Tibial artery (tissue), 4 donors: Measurements from ENCODE around the gene TMEM259.

Experiments used
- DNase-seq, 2 donors: peaks; one replicate each; pipeline ENCODE4 v3.0.0-alpha.2; 2019
- H3K27ac ChIP-seq, 2 donors: fragments of 200-600 bp; sonication (generic) in 1 of 2; 1 replicate in 1 of 2; 2 replicates in 1 of 2; pipeline ENCODE4 v1.5.1; 2018 to 2019; ENCODE audit warnings: mild to moderate bottlenecking in 1 of 2
- H3K27me3 ChIP-seq, 2 donors: fragments of 200-600 bp; sonication (generic) in 1 of 2; one replicate each; pipeline versions ENCODE4 v1.5.1 to v1.6.0; 2016 to 2019
- H3K36me3 ChIP-seq, 3 donors: fragments of 200-600 bp; sonication (generic) in 2 of 3; one replicate each; pipeline ENCODE4 v1.5.1; 2016 to 2019; ENCODE audit warnings: mild to moderate bottlenecking in 2 of 3
- H3K4me1 ChIP-seq, 4 donors: fragments of 200-600 bp; sonication (generic) in 2 of 4; 1 replicate in 3 of 4; 2 replicates in 1 of 4; pipeline ENCODE4 v1.5.1; 2016 to 2019
- H3K4me3 ChIP-seq, 2 donors: fragments of 200-600 bp; sonication (generic) in 1 of 2; 1 replicate in 1 of 2; 2 replicates in 1 of 2; pipeline ENCODE4 v1.5.1; 2018 to 2019; ENCODE audit warnings: mild to moderate bottlenecking in 2 of 2
- H3K9me3 ChIP-seq, 3 donors: fragments of 200-600 bp; sonication (generic) in 1 of 3; one replicate each; pipeline ENCODE4 v1.5.1; 2016 to 2019
- intact Hi-C: fragments of 100-400 bp; cut with DNase I; formaldehyde crosslinking; loops from one replicate; pipeline ENCODE4 v1.15.0; 2023; ENCODE audit warnings: low total_unique reads
- TF ChIP-seq, protein P1 (sequence below), 2 experiments: fragments of 200-600 bp in 1 of 2; fragments of 450-650 bp in 1 of 2; IDR thresholded peaks; one replicate each; pipeline ENCODE4 v1.5.1; 2017 to 2019; ENCODE audit warnings: antibody characterized with exemption in 2 of 2, mild to moderate bottlenecking in 1 of 2, moderate library complexity in 1 of 2

The TMEM259 gene

GRCh38 chr19:998064-998463 is 22.9 kb downstream of the TMEM259 start:
- intact Hi-C loops, result no loop called here
- DNase-seq, result no peak
- peaks cover 0 to 31% (median 16%) of the 10 kb centered on the region in 4 donors for H3K4me1 ChIP-seq
- TF ChIP-seq, protein P1, sequence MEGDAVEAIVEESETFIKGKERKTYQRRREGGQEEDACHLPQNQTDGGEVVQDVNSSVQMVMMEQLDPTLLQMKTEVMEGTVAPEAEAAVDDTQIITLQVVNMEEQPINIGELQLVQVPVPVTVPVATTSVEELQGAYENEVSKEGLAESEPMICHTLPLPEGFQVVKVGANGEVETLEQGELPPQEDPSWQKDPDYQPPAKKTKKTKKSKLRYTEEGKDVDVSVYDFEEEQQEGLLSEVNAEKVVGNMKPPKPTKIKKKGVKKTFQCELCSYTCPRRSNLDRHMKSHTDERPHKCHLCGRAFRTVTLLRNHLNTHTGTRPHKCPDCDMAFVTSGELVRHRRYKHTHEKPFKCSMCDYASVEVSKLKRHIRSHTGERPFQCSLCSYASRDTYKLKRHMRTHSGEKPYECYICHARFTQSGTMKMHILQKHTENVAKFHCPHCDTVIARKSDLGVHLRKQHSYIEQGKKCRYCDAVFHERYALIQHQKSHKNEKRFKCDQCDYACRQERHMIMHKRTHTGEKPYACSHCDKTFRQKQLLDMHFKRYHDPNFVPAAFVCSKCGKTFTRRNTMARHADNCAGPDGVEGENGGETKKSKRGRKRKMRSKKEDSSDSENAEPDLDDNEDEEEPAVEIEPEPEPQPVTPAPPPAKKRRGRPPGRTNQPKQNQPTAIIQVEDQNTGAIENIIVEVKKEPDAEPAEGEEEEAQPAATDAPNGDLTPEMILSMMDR (IDR thresholded peaks at IDR 0.05), result no peak
- H3K4me3 ChIP-seq, result no peak overlapping the region
- H3K27me3 ChIP-seq, result peaks cover 0 to 95% of the 10 kb centered on the region in 2 donors
- H3K27ac ChIP-seq, result no peak overlapping the region
- H3K36me3 ChIP-seq, result peaks cover 10 to 24% (median 18%) of the 10 kb centered on the region in 3 donors
- no peaks in the 10 kb centered on the region for H3K9me3 ChIP-seq

DNA sequence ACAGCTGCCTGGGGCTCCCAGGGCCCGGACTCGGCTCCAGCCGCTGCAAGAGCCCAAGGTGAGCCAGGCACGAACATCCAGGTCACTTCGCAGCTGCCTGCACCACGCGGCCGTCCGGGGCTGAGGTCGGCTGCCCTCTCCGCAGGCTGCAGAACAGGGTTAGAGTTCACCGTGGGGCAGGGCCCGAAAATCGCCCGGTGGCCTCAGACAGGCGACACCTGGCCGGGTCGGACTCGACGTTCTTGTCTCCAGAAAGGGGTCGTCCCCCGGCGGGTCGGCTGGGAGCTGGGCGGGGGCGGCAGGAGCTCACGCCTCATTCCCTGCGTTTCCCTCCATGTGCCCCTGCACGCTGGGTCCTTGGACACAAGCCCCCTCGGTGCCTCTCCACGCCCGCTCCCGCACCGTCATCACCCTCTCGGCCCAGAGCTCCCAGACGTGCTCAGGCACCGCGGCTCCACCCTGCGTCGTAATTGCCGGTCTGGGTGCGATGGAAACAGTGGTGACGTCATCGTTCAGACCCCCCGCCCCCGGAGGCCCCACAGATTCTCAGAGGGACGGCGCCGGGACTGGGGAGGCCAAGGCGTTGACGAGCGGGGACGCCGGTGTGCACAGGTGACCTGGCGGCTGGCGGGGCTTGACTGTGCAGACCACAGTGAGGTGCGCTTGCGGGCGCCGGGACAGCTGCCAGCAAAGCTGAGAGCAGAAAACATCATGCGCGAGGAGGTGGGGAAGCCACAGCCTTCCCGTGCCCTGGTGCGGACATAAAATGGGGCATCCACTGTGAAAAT is 24.7 kb downstream of the TMEM259 start:
- no peak for DNase-seq
- Histone ChIP-seq H3K4me1 (peaks cover 0 to 25% (median 15%) of the 10 kb centered on the region in 4 donors), H3K4me3 (no peak overlapping the region), H3K27ac (no peak overlapping the region), H3K36me3 (peaks cover 23 to 40% (median 31%) of the 10 kb centered on the region in 3 donors), H3K9me3 (no peaks in the 10 kb centered on the region), H3K27me3 (peaks cover 0 to 88% of the 10 kb centered on the region in 2 donors)
- TF ChIP-seq, protein P1 (IDR thresholded peaks at IDR 0.05), result no peak
- intact Hi-C loops, result no loop called here

- Histone ChIP-seq H3K27me3 (peaks cover 0 to 80% of the 10 kb centered on the region in 2 donors), H3K27ac (no peak overlapping the region), H3K36me3 (peaks cover 30 to 50% (median 37%) of the 10 kb centered on the region in 3 donors), H3K9me3 (no peaks in the 10 kb centered on the region), H3K4me3 (no peak overlapping the region), H3K4me1 (peaks cover 0 to 15% (median 8%) of the 10 kb centered on the region in 4 donors)
- DNase-seq, result no peak
- intact Hi-C loops, result no loop called here
- TF ChIP-seq, protein P1 (IDR thresholded peaks at IDR 0.05), result no peak
Observed at GRCh38 chr19:995051-995827, 25.7 kb downstream of the TMEM259 start.

GRCh38 chr19:994516-994915 is 26.4 kb downstream of the TMEM259 start:
- intact Hi-C loops, result no loop called here
- TF ChIP-seq, protein P1 (IDR thresholded peaks at IDR 0.05), result no peak
- Histone ChIP-seq H3K36me3 (peaks cover 37 to 57% (median 43%) of the 10 kb centered on the region in 3 donors), H3K27ac (no peak overlapping the region), H3K4me1 (peaks cover 0 to 12% (median 6%) of the 10 kb centered on the region in 4 donors), H3K4me3 (no peak overlapping the region), H3K27me3 (peaks cover 0 to 72% of the 10 kb centered on the region in 2 donors), H3K9me3 (no peaks in the 10 kb centered on the region)
- no peak for DNase-seq

DNA sequence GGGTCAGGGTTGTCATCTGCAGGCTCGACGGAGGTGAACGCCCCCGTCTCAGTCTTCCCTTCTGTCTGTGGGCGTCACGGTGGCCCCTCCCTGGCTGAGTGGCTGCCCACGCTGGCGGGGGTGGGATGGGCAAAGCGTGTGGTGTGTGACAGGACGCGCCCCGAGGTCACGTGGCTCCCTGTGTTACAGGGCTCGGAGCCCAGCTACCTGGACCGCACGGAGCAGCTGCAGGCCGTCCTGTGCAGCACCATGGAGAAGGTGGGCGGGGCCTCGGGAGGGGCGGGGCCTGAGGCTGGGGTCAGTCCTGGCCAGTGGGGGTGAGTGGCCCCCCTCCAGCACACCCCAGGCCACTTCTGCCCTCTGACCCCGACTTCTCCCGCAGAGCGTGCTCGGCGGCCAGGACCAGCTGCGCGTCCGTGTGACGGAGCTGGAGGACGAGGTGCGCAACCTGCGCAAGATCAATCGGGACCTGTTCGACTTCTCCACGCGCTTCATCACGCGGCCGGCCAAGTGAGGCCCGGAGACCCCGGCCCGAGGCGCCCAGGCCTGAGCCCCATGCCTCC is 27.0 kb downstream of the TMEM259 start:
- DNase-seq, result no peak
- intact Hi-C loops, result no loop called here
- peaks cover 42 to 61% (median 48%) of the 10 kb centered on the region in 3 donors for H3K36me3 ChIP-seq

More for the DNA sequence above, 27.0 kb downstream of the TMEM259 start:
- H3K27me3 ChIP-seq, result peaks cover 0 to 66% of the 10 kb centered on the region in 2 donors
- TF ChIP-seq, protein P1 (IDR thresholded peaks at IDR 0.05), result no peak
- no peak overlapping the region for H3K27ac ChIP-seq
- no peak overlapping the region for H3K4me3 ChIP-seq
- no peaks in the 10 kb centered on the region for H3K9me3 ChIP-seq
- peaks cover 0 to 12% (median 6%) of the 10 kb centered on the region in 4 donors for H3K4me1 ChIP-seq
